Right cardiac atrium (tissue), 5 donors: ENCODE results near the gene NUB1. TPM values are rescaled to one million over a fixed set of nuclear protein-coding genes. Genes with fewer than 3 reads are reported as not detected.

ENCODE experiments used
- ATAC-seq, 2 donors: fragments of 200-7000 bp; cut with Tn5 transposase; one replicate each; pipeline versions ENCODE4 v1.8.0 to v1.9.1; 2020; ENCODE audit warnings: moderate library complexity in 2 of 2, mild to moderate bottlenecking in 1 of 2
- DNase-seq, 3 donors: peaks; one replicate each; pipeline ENCODE4 v3.0.0-alpha.2; 2020
- H3K27ac ChIP-seq: one replicate; pipeline ENCODE4 v1.5.1; 2013; ENCODE audit warnings: mild to moderate bottlenecking, low read length, control low read depth, moderate library complexity
- H3K27me3 ChIP-seq: one replicate; pipeline ENCODE4 v1.6.1; 2013; ENCODE audit not compliant: control insufficient read depth, insufficient read depth
- H3K4me1 ChIP-seq: one replicate; pipeline ENCODE4 v1.6.1; 2013; ENCODE audit warnings: low read length; ENCODE audit not compliant: control insufficient read depth, insufficient read depth
- H3K4me3 ChIP-seq: one replicate; pipeline ENCODE4 v1.5.1; 2013; ENCODE audit warnings: low read length, control low read depth
- H3K9me3 ChIP-seq: one replicate; pipeline ENCODE4 v1.6.1; 2013; ENCODE audit warnings: low read length; ENCODE audit not compliant: control insufficient read depth
- WGBS: extraction: QIAGEN DNeasy Blood & Tissue Kit; methylation state at CpG from one replicate; pipeline ENCODE4 v1.1.7; 2013; 5-methylcytosine and 5-hydroxymethylcytosine counted together
- intact Hi-C, 4 donors: fragments of 100-400 bp; cut with DNase I; formaldehyde crosslinking; loops; one replicate each; pipeline versions ENCODE4 v1.11.0 to v1.14.0; 2022 to 2023
- polyA plus RNA-seq: library from polyadenylated mRNA; stranded (reverse); fragments of 200-250 nt; gene quantifications from one replicate; pipeline ENCODE4 v1.2.3, GENCODE V29; 2013
- total RNA-seq, 4 donors: library from RNA; stranded (reverse); fragmentation: NEBNext Ultra II Directional; extraction: Animal tissue kit (Norgen Biotek cat#: 25700); gene quantifications; one replicate each; pipeline ENCODE4 v1.2.1, GENCODE V29; 2021
- donor health status: healthy with polysubstance abuse.
- donor health status: DM: no; HTN: yes; CAD: no.
- donor health status: DM: no; HTN: no; CAD: no.
- donor health status: DM: no; HTN: yes; CAD: no; lungs with severe emphysema.
- donor health status: DM: yes; HTN: yes; CAD: no.

The NUB1 gene
- total and polyA plus RNA-seq, 5 donors: 24.1 to 42.4 (median 38.6) TPM

GRCh38 chr7:151413241-151413640, 71.6 kb downstream of the NUB1 start:
- Histone ChIP-seq H3K27ac (no peak overlapping the region), H3K4me1 (no peaks in the 10 kb centered on the region), H3K4me3 (no peak overlapping the region), H3K27me3 (no peaks in the 10 kb centered on the region), H3K9me3 (no peaks in the 10 kb centered on the region)
- intact Hi-C loops: no loop called here
- WGBS: 82% methylated on average over 4 of the region's 4 CpGs
- ATAC-seq: no peak
- no peak for DNase-seq

- DNase-seq (no peak), ATAC-seq (no peak)
- WGBS: 67% methylated on average over 3 of the region's 3 CpGs
- no peaks in the 10 kb centered on the region for H3K4me1 ChIP-seq
- intact Hi-C loops: no loop called here
- H3K9me3 ChIP-seq: peaks cover 3% of the 10 kb centered on the region
- H3K27ac ChIP-seq: no peak overlapping the region
- no peaks in the 10 kb centered on the region for H3K27me3 ChIP-seq
- no peak overlapping the region for H3K4me3 ChIP-seq
These were observed 73.9 kb downstream of the NUB1 start for GRCh38 chr7:151415375-151416105.

- Histone ChIP-seq H3K4me1 (no peaks in the 10 kb centered on the region), H3K27me3 (no peaks in the 10 kb centered on the region), H3K4me3 (no peak overlapping the region), H3K9me3 (peaks cover 3% of the 10 kb centered on the region), H3K27ac (no peak overlapping the region)
- no peak for DNase-seq
- WGBS: 63% methylated on average over 10 of the region's 10 CpGs
- ATAC-seq: no peak
- intact Hi-C loops: no loop called here
These were observed 74.7 kb downstream of the NUB1 start for GRCh38 chr7:151416112-151416940.

GRCh38 chr7:151416941-151417315, 75.3 kb downstream of the NUB1 start:
- Histone ChIP-seq H3K27me3 (no peaks in the 10 kb centered on the region), H3K9me3 (peaks cover 3% of the 10 kb centered on the region), H3K27ac (no peak overlapping the region), H3K4me3 (no peak overlapping the region), H3K4me1 (no peaks in the 10 kb centered on the region)
- no peak for DNase-seq
- WGBS: 43% methylated on average over 11 of the region's 11 CpGs
- peak; percentile 47 to 51 for ATAC-seq
- intact Hi-C loops: no loop called here

- ATAC-seq (no peak), DNase-seq (no peak)
- Histone ChIP-seq H3K27me3 (no peaks in the 10 kb centered on the region), H3K4me1 (peaks cover 3% of the 10 kb centered on the region), H3K4me3 (no peak overlapping the region), H3K27ac (no peak overlapping the region), H3K9me3 (peaks cover 3% of the 10 kb centered on the region)
- intact Hi-C loops: no loop called here
- 68% methylated on average over 5 of the region's 5 CpGs for WGBS
These were observed 78.5 kb downstream of the NUB1 start for GRCh38 chr7:151420144-151420543.

- Histone ChIP-seq H3K27me3 (no peaks in the 10 kb centered on the region), H3K9me3 (peaks cover 3% of the 10 kb centered on the region), H3K4me3 (no peak overlapping the region), H3K27ac (no peak overlapping the region), H3K4me1 (peaks cover 3% of the 10 kb centered on the region)
- intact Hi-C loops: no loop called here
- ATAC-seq (no peak), DNase-seq (no peak)
- WGBS: 85% methylated on average over 5 of the region's 5 CpGs
These were observed 80.6 kb downstream of the NUB1 start for GRCh38 chr7:151422212-151422611.

GRCh38 chr7:151423226-151423625, 81.6 kb downstream of the NUB1 start:
- DNase-seq: no peak
- intact Hi-C loops: no loop called here
- ATAC-seq: no peak
- Histone ChIP-seq H3K4me1 (peaks cover 3% of the 10 kb centered on the region), H3K27me3 (no peaks in the 10 kb centered on the region), H3K27ac (no peak overlapping the region), H3K9me3 (peaks cover 3% of the 10 kb centered on the region), H3K4me3 (no peak overlapping the region)
- WGBS: 76% methylated on average over 7 of the region's 7 CpGs

GRCh38 chr7:151423936-151424335, 82.3 kb downstream of the NUB1 start:
- intact Hi-C loops: no loop called here
- H3K4me1 ChIP-seq: peaks cover 3% of the 10 kb centered on the region
- no peak for DNase-seq
- H3K4me3 ChIP-seq: no peak overlapping the region
- no peak for ATAC-seq
- 81% methylated on average over 5 of the region's 5 CpGs for WGBS
- H3K27me3 ChIP-seq: no peaks in the 10 kb centered on the region
- H3K9me3 ChIP-seq: peaks cover 3% of the 10 kb centered on the region
- no peak overlapping the region for H3K27ac ChIP-seq

GRCh38 chr7:151424799-151425198, 83.2 kb downstream of the NUB1 start:
- WGBS: 85% methylated on average over 5 of the region's 5 CpGs
- no peak overlapping the region for H3K27ac ChIP-seq
- no peak for DNase-seq
- no peak for ATAC-seq
- intact Hi-C loops: no loop called here
- peaks cover 3% of the 10 kb centered on the region for H3K9me3 ChIP-seq
- H3K4me3 ChIP-seq: no peak overlapping the region
- H3K4me1 ChIP-seq: peaks cover 3% of the 10 kb centered on the region
- H3K27me3 ChIP-seq: no peaks in the 10 kb centered on the region

- ATAC-seq (peak; percentile 28 to 60), DNase-seq (no peak)
- intact Hi-C loops: no loop called here
- H3K9me3 ChIP-seq: no peaks in the 10 kb centered on the region
- peaks cover 3% of the 10 kb centered on the region for H3K4me1 ChIP-seq
- peak overlapping the region; percentile 17 for H3K27ac ChIP-seq
- no peak overlapping the region for H3K4me3 ChIP-seq
- WGBS: 58% methylated on average over 7 of the region's 7 CpGs
- H3K27me3 ChIP-seq: no peaks in the 10 kb centered on the region
These were observed 84.2 kb downstream of the NUB1 start for GRCh38 chr7:151425670-151426440.

GRCh38 chr7:151426441-151426903, 84.9 kb downstream of the NUB1 start:
- ATAC-seq: peak; percentile 50 to 75
- DNase-seq: peak; percentile 77 to 91 (median 85)

More at GRCh38 chr7:151426441-151426903, 84.9 kb downstream of the NUB1 start:
- 28% methylated on average over 14 of the region's 14 CpGs for WGBS
- Histone ChIP-seq H3K27me3 (no peaks in the 10 kb centered on the region), H3K9me3 (no peaks in the 10 kb centered on the region), H3K4me1 (peaks cover 3% of the 10 kb centered on the region), H3K4me3 (no peak overlapping the region), H3K27ac (no peak overlapping the region)
- intact Hi-C loops: no loop called here
